MM.1S (cell line): Measurements from ENCODE around the gene IARS1.

ENCODE experiments used
- DNase-seq: peaks from one replicate; pipeline ENCODE4 v3.0.0-alpha.2; 2015
- H2AFZ ChIP-seq: fragments of 300-600 bp; sonication (generic); 2 replicates; pipeline ENCODE4 v1.6.0; 2016; ENCODE audit warnings: antibody characterized with exemption, low read length
- H3F3A ChIP-seq: fragments of 300-600 bp; sonication (generic); 2 replicates; pipeline ENCODE4 v1.6.1; 2016; ENCODE audit warnings: mild to moderate bottlenecking, antibody characterized with exemption, low read length, moderate library complexity, mixed read lengths; ENCODE audit not compliant: insufficient read depth
- H3K27ac ChIP-seq: fragments of 300-600 bp; sonication (generic); 2 replicates; pipeline ENCODE4 v1.5.1; 2016; ENCODE audit warnings: mild to moderate bottlenecking, low read length
- H3K27me3 ChIP-seq: fragments of 300-600 bp; sonication (generic); replicated peaks from 2 replicates; pipeline ENCODE4 v1.6.0; 2016; ENCODE audit warnings: low read length; ENCODE audit not compliant: insufficient read depth
- H3K36me3 ChIP-seq: fragments of 300-600 bp; sonication (generic); replicated peaks from 2 replicates; pipeline ENCODE4 v1.6.1; 2016; ENCODE audit warnings: mild to moderate bottlenecking, low read length, mixed read lengths; ENCODE audit not compliant: insufficient read depth
- H3K4me1 ChIP-seq: fragments of 300-600 bp; sonication (generic); 2 replicates; pipeline ENCODE4 v1.6.1; 2016; ENCODE audit warnings: low read length, mixed read lengths
- H3K4me2 ChIP-seq: fragments of 300-600 bp; sonication (generic); 2 replicates; pipeline ENCODE4 v1.6.0; 2016; ENCODE audit warnings: low read depth, low read length
- H3K4me3 ChIP-seq: fragments of 300-600 bp; sonication (generic); 2 replicates; pipeline ENCODE4 v1.5.1; 2016; ENCODE audit warnings: low read length, mixed read lengths
- H3K79me2 ChIP-seq: fragments of 300-600 bp; sonication (generic); 2 replicates; pipeline ENCODE4 v1.6.1; 2016; ENCODE audit warnings: mixed run types, low read length, mixed read lengths
- H3K9ac ChIP-seq: fragments of 300-600 bp; sonication (generic); 2 replicates; pipeline ENCODE4 v1.6.1; 2016; ENCODE audit warnings: low read length, mixed read lengths
- H3K9me2 ChIP-seq: fragments of 300-600 bp; sonication (generic); replicated peaks from 2 replicates; pipeline ENCODE4 v1.6.1; 2016; ENCODE audit warnings: mild to moderate bottlenecking, low read length, mixed read lengths; ENCODE audit not compliant: insufficient read depth
- H3K9me3 ChIP-seq: fragments of 300-600 bp; sonication (generic); replicated peaks from 2 replicates; pipeline ENCODE4 v1.6.1; 2016; ENCODE audit warnings: mild to moderate bottlenecking, low read length, mixed read lengths; ENCODE audit not compliant: insufficient read depth
- H4K20me1 ChIP-seq: fragments of 300-600 bp; sonication (generic); 2 replicates; pipeline ENCODE4 v1.6.1; 2016; ENCODE audit warnings: mild to moderate bottlenecking, low read length, moderate library complexity, mixed read lengths; ENCODE audit not compliant: insufficient read depth
- CTCF ChIP-seq: fragments of 300-600 bp; sonication (generic); IDR thresholded peaks from 2 replicates; pipeline ENCODE4 v1.5.1; 2016; ENCODE audit warnings: antibody characterized with exemption, low read length, mixed read lengths
- EZH2 ChIP-seq: fragments of 300-600 bp; sonication (generic); optimal IDR thresholded peaks from 2 replicates; pipeline ENCODE3; 2017; ENCODE audit warnings: low read depth, mild to moderate bottlenecking, antibody characterized with exemption, low read length, mixed read lengths
- EZH2phosphoT487 ChIP-seq: fragments of 300-600 bp; sonication (generic); IDR thresholded peaks from 2 replicates; pipeline ENCODE4 v1.6.1; 2018; ENCODE audit warnings: antibody characterized with exemption, low read length

IARS1 gene

GRCh38 chr9:92295827-92296258 is 2.3 kb upstream of the IARS1 start:
- H4K20me1 ChIP-seq = no peaks in the 10 kb centered on the region
- no peaks in the 10 kb centered on the region for H3K9me3 ChIP-seq
- peaks cover 24% of the 10 kb centered on the region; the same call in 1 of the 2 replicates for H3K36me3 ChIP-seq
- H3K27ac ChIP-seq = no peak overlapping the region
- no peak overlapping the region for H3K9ac ChIP-seq
- no peaks in the 10 kb centered on the region for H3K9me2 ChIP-seq
- peaks cover 62% of the 10 kb centered on the region for H3K79me2 ChIP-seq
- H3K27me3 ChIP-seq = no peaks in the 10 kb centered on the region
- H3K4me1 ChIP-seq = peaks cover 26% of the 10 kb centered on the region
- H3K4me3 ChIP-seq = no peak overlapping the region
- no peak for DNase-seq
- no peak overlapping the region for H3K4me2 ChIP-seq
- TF ChIP-seq EZH2phosphoT487 (no peak), CTCF (no peak), EZH2 (no peak)
- H3F3A ChIP-seq = peaks cover 39% of the 10 kb centered on the region
- H2AFZ ChIP-seq = no peak overlapping the region

- H3K4me2 ChIP-seq = no peak overlapping the region; the same call in 1 of the 2 replicates
- H3F3A ChIP-seq = peaks cover 39% of the 10 kb centered on the region
- no peak overlapping the region for H3K27ac ChIP-seq
- no peak for TF ChIP-seq CTCF
- TF ChIP-seq EZH2phosphoT487 = no peak
- no peak for TF ChIP-seq EZH2
- H3K9ac ChIP-seq = no peak overlapping the region
- no peak for DNase-seq
- H4K20me1 ChIP-seq = no peaks in the 10 kb centered on the region
- no peaks in the 10 kb centered on the region for H3K9me3 ChIP-seq
- H3K27me3 ChIP-seq = no peaks in the 10 kb centered on the region
- H2AFZ ChIP-seq = no peak overlapping the region
- peaks cover 65% of the 10 kb centered on the region for H3K79me2 ChIP-seq
- no peak overlapping the region for H3K4me3 ChIP-seq
- H3K4me1 ChIP-seq = peaks cover 26% of the 10 kb centered on the region
- H3K36me3 ChIP-seq = peaks cover 19% of the 10 kb centered on the region; the same call in 1 of the 2 replicates
- H3K9me2 ChIP-seq = no peaks in the 10 kb centered on the region
These were observed 1.8 kb upstream of the IARS1 start for GRCh38 chr9:92295240-92295790.

GRCh38 chr9:92294297-92294676 is 790 bp upstream of the IARS1 start:
- Histone ChIP-seq H2AFZ (peak overlapping the region; percentile 66), H3K79me2 (peaks cover 74% of the 10 kb centered on the region), H3K27ac (peak overlapping the region; percentile 79; the same call in 1 of the 2 replicates), H3F3A (peaks cover 36% of the 10 kb centered on the region), H3K27me3 (no peaks in the 10 kb centered on the region), H3K4me2 (peak overlapping the region; percentile 93), H4K20me1 (no peaks in the 10 kb centered on the region), H3K4me1 (peaks cover 26% of the 10 kb centered on the region), H3K9ac (peak overlapping the region; percentile 91), H3K36me3 (peaks cover 12% of the 10 kb centered on the region; the same call in 1 of the 2 replicates), H3K4me3 (peak overlapping the region; percentile 94), H3K9me2 (no peaks in the 10 kb centered on the region), H3K9me3 (no peaks in the 10 kb centered on the region)
- DNase-seq = peak; percentile 9
- no peak for TF ChIP-seq CTCF
- TF ChIP-seq EZH2phosphoT487 = no peak
- TF ChIP-seq EZH2 = no peak
